HCT116 (cell line): ENCODE measurements around the gene POU2AF2.

Source experiments
- ATF3 ChIP-seq: IDR thresholded peaks from 2 replicates; pipeline ENCODE4 v1.6.1; 2012
- CBX3 ChIP-seq: IDR thresholded peaks from 2 replicates; pipeline ENCODE4 v1.6.1; 2012; ENCODE audit warnings: low read depth
- CTCF ChIP-seq, 3 experiments: fragments of 200-600 bp in 1 of 3; sonication (generic) in 1 of 3; IDR thresholded peaks in 2 of 3; conservative IDR thresholded peaks in 1 of 3; 2 replicates each; pipeline ENCODE4 v1.5.1; 2012 to 2017; ENCODE audit warnings: low read depth in 2 of 3, low read length in 2 of 3, antibody characterized with exemption in 1 of 3, borderline replicate concordance in 1 of 3, control low read depth in 1 of 3, mild to moderate bottlenecking in 1 of 3, mixed read lengths in 1 of 3, mixed run types in 1 of 3, moderate library complexity in 1 of 3; ENCODE audit not compliant: insufficient read depth in 1 of 3
- EZH2 ChIP-seq: fragments of 200-600 bp; sonication (generic); IDR thresholded peaks from 2 replicates; pipeline ENCODE4 v1.6.1; 2017; ENCODE audit warnings: antibody characterized with exemption, mixed run types
- MAX ChIP-seq: IDR thresholded peaks from 2 replicates; pipeline ENCODE4 v1.6.1; 2012
- POLR2A ChIP-seq: IDR thresholded peaks from 2 replicates; pipeline ENCODE4 v1.7.0; 2011; ENCODE audit warnings: borderline replicate concordance; ENCODE audit not compliant: insufficient read depth, insufficient read length; ENCODE audit errors: extremely low read depth
- POLR2AphosphoS5 ChIP-seq: IDR thresholded peaks from 2 replicates; pipeline ENCODE4 v1.6.1; 2011; ENCODE audit warnings: mild to moderate bottlenecking, low read depth, low read length, moderate library complexity
- REST ChIP-seq: IDR thresholded peaks from 2 replicates; pipeline ENCODE4 v1.6.1; 2012; ENCODE audit warnings: low read depth
- SP1 ChIP-seq: IDR thresholded peaks from 2 replicates; pipeline ENCODE4 v1.6.1; 2012; ENCODE audit warnings: low read depth
- YY1 ChIP-seq: IDR thresholded peaks from 2 replicates; pipeline ENCODE4 v1.6.1; 2011; ENCODE audit warnings: low read length, low read depth, moderate library complexity, mild to moderate bottlenecking; ENCODE audit not compliant: insufficient replicate concordance; ENCODE audit errors: extremely low read depth
- ZFX ChIP-seq: fragments of 450-650 bp; IDR thresholded peaks from 2 replicates; pipeline ENCODE4 v1.6.1; 2017

- TF ChIP-seq SP1: no peak
- no peak for TF ChIP-seq CTCF (IDR thresholded peaks at IDR 0.05 in 2 of 3, conservative IDR thresholded peaks at IDR 0.05 in 1 of 3; ENCODE audit: borderline replicate concordance in 1 of 3, insufficient read depth in 1 of 3, low read depth in 2 of 3, low read length in 2 of 3)
- no peak for TF ChIP-seq MAX
- no peak for TF ChIP-seq REST
- TF ChIP-seq EZH2: no peak
- no peak for TF ChIP-seq POLR2A
- TF ChIP-seq YY1: no peak
- no peak for TF ChIP-seq POLR2AphosphoS5
- TF ChIP-seq ATF3: no peak
- no peak for TF ChIP-seq ZFX
- no peak for TF ChIP-seq CBX3
Measured at GRCh38 chr11:111207213-111207612, 38.3 kb upstream of the POU2AF2 start.
